ENCODE results near the gene SV2B. TPM values are rescaled to one million over a fixed set of nuclear protein-coding genes. Genes with fewer than 3 reads are reported as not detected.

Gene SV2B
- total and polyA plus RNA-seq, 2 donors (not counting 1 experiment from before 2014, with no cell fraction given): not detected

- no peak for TF ChIP-seq CTCF (IDR thresholded peaks at IDR 0.05)
- no peak for TF ChIP-seq EZH2 (IDR thresholded peaks at IDR 0.05; ENCODE audit: borderline replicate concordance, insufficient read depth, low read depth, low read length, poor library complexity, severe bottlenecking)
- intact Hi-C loops (cut with micrococcal nuclease): no loop called here
Observed at GRCh38 chr15:91258415-91258759, 158.3 kb downstream of the SV2B start.

GRCh38 chr15:91259077-91259476 is 159.0 kb downstream of the SV2B start:
- Histone ChIP-seq H3K27ac (ENCODE audit: low read length in 2 of 2) (no peak overlapping the region), H3K79me2 (ENCODE audit: control insufficient read depth, insufficient read depth, low read length) (no peaks in the 10 kb centered on the region), H4K20me1 (ENCODE audit: control insufficient read depth, insufficient read depth, low read length, poor library complexity, severe bottlenecking) (no peaks in the 10 kb centered on the region), H3K4me3 (ENCODE audit: control extremely low read depth in 1 of 5, extremely low read depth in 1 of 5, insufficient read depth in 1 of 5, low read depth in 2 of 5, low read length in 4 of 5) (no peak overlapping the region), H3K4me2 (replicated peaks; ENCODE audit: low read depth, low read length, poor library complexity, severe bottlenecking) (no peak overlapping the region), H3K27me3 (replicated peaks in 1 of 4; ENCODE audit: control extremely low read depth in 1 of 4, control insufficient read depth in 3 of 4, insufficient read depth in 4 of 4, low read length in 3 of 4) (peaks cover 0 to 23% (median 1%) of the 10 kb centered on the region in 4 experiments), H3K9me3 (ENCODE audit: control extremely low read depth in 1 of 3, control insufficient read depth in 2 of 3, insufficient read depth in 1 of 3, low read length in 2 of 3) (no peaks in the 10 kb centered on the region), H3K4me1 (ENCODE audit: control insufficient read depth in 2 of 2, insufficient read depth in 2 of 2, low read length in 2 of 2) (no peaks in the 10 kb centered on the region), H3K9ac (ENCODE audit: low read length) (no peak overlapping the region), H3K36me3 (replicated peaks in 1 of 2; ENCODE audit: control extremely low read depth in 1 of 2, control insufficient read depth in 1 of 2, extremely low read depth in 1 of 2, insufficient read depth in 2 of 2, low read length in 1 of 2) (no peaks in the 10 kb centered on the region), H2AFZ (ENCODE audit: insufficient read depth, low read depth, low read length, poor library complexity, severe bottlenecking) (no peak overlapping the region)
- Mint-ChIP-seq H3K4me3 (no peak overlapping the region), H3K4me1 (no peaks in the 10 kb centered on the region), H3K27ac (no peak overlapping the region), H3K27me3 (peaks cover 40% of the 10 kb centered on the region), H3K9me3 (ENCODE audit: insufficient read depth) (no peaks in the 10 kb centered on the region)
- POLR2A ChIA-PET: no interaction called here
- no peak for ATAC-seq (ENCODE audit: low read depth)
- TF ChIP-seq CTCF (IDR thresholded peaks at IDR 0.05) (no peak), EZH2 (IDR thresholded peaks at IDR 0.05; ENCODE audit: borderline replicate concordance, insufficient read depth, low read depth, low read length, poor library complexity, severe bottlenecking) (no peak)
- 79% methylated on average over 3 of the region's 3 CpGs for whole genome bisulfite sequencing (ENCODE audit: insufficient coverage)
- intact Hi-C loops (cut with micrococcal nuclease): no loop called here
- DNase-seq: no peak
- CTCF ChIA-PET: interaction anchor here (1.5 to 2.6 kb wide), 2 partner anchors 10 to 13 kb away, joined by 5 to 8 read pairs; no protein-coding TSS in a partner anchor

More at GRCh38 chr15:91258415-91258759, 158.3 kb downstream of the SV2B start:
- Histone ChIP-seq H3K9me3 (ENCODE audit: control extremely low read depth in 1 of 3, control insufficient read depth in 2 of 3, insufficient read depth in 1 of 3, low read length in 2 of 3) (no peaks in the 10 kb centered on the region), H3K4me1 (ENCODE audit: control insufficient read depth in 2 of 2, insufficient read depth in 2 of 2, low read length in 2 of 2) (no peaks in the 10 kb centered on the region), H3K79me2 (ENCODE audit: control insufficient read depth, insufficient read depth, low read length) (no peaks in the 10 kb centered on the region), H3K36me3 (replicated peaks in 1 of 2; ENCODE audit: control extremely low read depth in 1 of 2, control insufficient read depth in 1 of 2, extremely low read depth in 1 of 2, insufficient read depth in 2 of 2, low read length in 1 of 2) (no peaks in the 10 kb centered on the region), H4K20me1 (ENCODE audit: control insufficient read depth, insufficient read depth, low read length, poor library complexity, severe bottlenecking) (no peaks in the 10 kb centered on the region), H3K27me3 (replicated peaks in 1 of 4; ENCODE audit: control extremely low read depth in 1 of 4, control insufficient read depth in 3 of 4, insufficient read depth in 4 of 4, low read length in 3 of 4) (peaks cover 0 to 23% (median 1%) of the 10 kb centered on the region in 4 experiments), H3K27ac (ENCODE audit: low read length in 2 of 2) (no peak overlapping the region), H3K9ac (ENCODE audit: low read length) (no peak overlapping the region), H2AFZ (ENCODE audit: insufficient read depth, low read depth, low read length, poor library complexity, severe bottlenecking) (no peak overlapping the region), H3K4me2 (replicated peaks; ENCODE audit: low read depth, low read length, poor library complexity, severe bottlenecking) (no peak overlapping the region), H3K4me3 (ENCODE audit: control extremely low read depth in 1 of 5, extremely low read depth in 1 of 5, insufficient read depth in 1 of 5, low read depth in 2 of 5, low read length in 4 of 5) (no peak overlapping the region)
- no peak for ATAC-seq (ENCODE audit: low read depth)
- WGBS (ENCODE audit: insufficient coverage): 15% methylated on average over 6 of the region's 6 CpGs
- no peak overlapping the region for H3K27ac Mint-ChIP-seq
- CTCF ChIA-PET: interaction anchor here (1.5 to 2.6 kb wide), 2 partner anchors 11 to 13 kb away, joined by 5 to 8 read pairs; no protein-coding TSS in a partner anchor
- no peaks in the 10 kb centered on the region for H3K4me1 Mint-ChIP-seq
- no peak for DNase-seq
- POLR2A ChIA-PET: no interaction called here
- H3K9me3 Mint-ChIP-seq (ENCODE audit: insufficient read depth): no peaks in the 10 kb centered on the region
- peaks cover 43% of the 10 kb centered on the region for H3K27me3 Mint-ChIP-seq
- no peak overlapping the region for H3K4me3 Mint-ChIP-seq

All from B cell (primary cell).